CD4-positive, alpha-beta T cell treated with Interleukin-2 at 100 ng/mL for 4 hours (primary cell): ENCODE results near the gene INS.

Experiments used
- DNase-seq: peaks from one replicate; pipeline ENCODE4 v3.0.0-alpha.2; 2020; ENCODE audit warnings: low spot score

INS gene

DNA sequence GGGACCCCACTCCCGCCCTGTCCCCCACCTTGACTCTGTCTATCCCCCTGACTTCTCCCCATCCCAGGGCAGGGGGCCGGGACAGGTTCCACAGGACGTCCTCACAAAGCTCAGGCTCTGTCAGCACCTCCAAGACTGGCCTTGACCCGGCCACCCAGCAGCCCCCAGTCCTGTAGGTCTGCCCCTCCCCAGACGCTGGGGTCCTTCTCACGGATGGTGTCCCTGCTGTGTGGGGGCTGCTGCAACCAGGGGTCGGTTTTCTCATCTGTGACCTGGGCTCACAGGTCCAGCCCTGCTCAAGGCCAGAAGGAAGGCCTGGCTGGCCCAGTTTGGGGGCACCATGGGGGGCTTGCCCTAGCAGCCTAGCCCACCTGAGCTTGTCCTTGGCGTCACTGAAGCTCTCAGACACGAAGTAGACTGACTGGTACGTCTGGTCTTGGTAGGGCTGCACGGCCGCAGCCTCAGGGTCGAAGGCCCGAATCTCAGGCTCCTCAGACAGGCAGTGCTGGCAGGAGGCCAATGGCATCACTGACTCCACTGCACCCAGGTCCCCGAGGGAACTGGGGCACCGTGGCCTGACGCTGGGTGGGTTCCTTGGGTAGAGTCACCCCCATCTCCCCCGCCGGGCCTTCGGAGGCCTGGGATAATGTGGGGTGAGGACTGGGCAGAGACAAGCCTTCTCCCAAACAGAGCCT is 4.0 kb upstream of the INS start:
- no peak for DNase-seq

DNA sequence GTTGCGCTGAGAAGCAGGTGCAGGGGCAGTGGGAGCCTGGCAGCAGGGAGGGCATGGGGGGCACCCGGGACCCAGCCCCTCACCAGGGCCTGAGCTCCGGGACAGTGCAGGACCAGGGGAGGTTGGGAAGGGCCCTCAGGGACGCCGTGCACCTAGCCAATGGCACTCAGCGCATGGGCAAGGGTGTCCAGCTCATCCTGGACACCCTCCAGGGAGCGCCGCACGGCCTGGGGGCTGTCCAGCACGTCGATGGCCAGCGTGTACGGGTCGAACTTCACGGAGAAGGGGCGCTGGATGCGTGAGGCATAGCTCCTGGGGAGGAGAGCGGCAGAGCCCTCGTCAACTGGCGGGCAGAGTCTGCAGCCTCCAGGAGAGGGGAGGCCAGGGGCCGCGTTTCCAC is 3.1 kb upstream of the INS start:
- no peak for DNase-seq

DNA sequence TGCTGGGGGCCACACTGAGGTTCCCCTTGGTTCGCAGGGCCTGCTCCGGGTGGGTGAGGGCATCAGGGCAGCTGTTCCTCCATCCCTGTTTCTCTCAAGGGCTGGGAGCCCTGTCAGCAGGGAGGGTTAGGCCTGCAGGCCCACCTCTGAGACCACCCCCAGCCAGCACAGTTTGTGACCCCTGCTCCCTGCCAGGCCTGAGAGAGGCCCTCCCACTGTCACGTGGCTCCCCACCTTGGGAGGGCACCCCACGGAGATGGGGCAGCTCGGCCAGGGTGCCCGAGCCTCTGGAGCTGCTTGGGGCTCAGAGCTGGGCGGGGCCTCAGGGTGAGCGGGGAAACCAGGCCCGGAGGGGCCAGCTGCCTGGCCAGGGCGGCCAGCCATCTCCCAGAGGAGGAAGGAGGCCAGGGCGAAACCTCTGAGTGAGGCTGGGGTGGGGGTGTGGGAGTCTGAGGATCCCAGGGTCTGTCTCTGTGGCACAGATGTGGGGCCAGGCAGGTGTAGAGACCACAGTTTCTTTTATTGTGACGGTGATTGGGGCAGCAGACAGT is 2.5 kb upstream of the INS start:
- DNase-seq, result no peak

DNA sequence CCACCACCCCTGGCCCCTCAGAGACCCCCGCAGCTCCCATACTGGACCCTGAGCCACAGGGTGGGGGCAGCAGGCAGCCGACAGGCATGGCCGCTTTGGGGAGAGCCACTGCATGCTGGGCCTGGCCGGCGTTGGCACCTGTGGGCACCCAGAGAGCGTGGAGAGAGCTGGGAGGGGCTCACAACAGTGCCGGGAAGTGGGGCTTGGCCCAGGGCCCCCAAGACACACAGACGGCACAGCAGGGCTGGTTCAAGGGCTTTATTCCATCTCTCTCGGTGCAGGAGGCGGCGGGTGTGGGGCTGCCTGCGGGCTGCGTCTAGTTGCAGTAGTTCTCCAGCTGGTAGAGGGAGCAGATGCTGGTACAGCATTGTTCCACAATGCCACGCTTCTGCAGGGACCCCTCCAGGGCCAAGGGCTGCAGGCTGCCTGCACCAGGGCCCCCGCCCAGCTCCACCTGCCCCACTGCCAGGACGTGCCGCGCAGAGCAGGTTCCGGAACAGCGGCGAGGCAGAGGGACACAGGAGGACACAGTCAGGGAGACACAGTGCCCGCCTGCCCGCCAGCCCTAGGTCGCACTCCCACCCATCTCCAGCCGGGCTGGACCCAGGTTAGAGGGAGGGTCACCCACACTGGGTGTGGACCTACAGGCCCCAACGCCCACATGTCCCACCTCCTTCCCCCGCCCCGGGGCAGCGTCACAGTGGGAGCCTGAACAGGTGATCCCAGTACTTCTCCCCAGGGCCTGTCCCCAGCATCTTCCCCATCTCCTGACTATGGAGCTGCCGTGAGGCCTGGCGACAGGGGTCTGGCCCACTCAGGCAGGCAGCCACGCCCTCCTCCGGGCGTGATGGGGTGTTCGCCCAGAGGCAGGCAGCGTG is 1.2 kb downstream of the INS start:
- no peak for DNase-seq

DNA sequence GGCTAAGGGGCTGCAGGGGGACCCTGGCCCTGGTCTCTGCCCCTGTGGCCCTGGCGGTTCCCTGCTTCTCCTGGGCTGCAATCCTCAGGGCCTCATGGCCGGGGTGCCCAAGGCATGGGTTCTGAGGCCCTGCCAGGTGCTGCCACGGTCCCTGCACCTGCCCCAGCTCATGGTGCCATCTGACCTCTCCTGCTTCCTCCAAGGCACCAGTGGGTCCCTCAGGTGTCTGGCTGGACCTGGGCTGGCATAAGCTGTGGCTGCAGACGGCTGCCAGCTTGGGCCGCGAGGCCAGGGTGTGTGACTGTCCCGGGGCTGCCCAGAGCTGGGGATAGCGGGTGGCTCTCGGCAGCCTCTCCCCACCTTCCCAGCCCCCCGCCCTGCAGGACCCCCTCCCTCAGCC is 2.0 kb downstream of the INS start:
- DNase-seq, result no peak

DNA sequence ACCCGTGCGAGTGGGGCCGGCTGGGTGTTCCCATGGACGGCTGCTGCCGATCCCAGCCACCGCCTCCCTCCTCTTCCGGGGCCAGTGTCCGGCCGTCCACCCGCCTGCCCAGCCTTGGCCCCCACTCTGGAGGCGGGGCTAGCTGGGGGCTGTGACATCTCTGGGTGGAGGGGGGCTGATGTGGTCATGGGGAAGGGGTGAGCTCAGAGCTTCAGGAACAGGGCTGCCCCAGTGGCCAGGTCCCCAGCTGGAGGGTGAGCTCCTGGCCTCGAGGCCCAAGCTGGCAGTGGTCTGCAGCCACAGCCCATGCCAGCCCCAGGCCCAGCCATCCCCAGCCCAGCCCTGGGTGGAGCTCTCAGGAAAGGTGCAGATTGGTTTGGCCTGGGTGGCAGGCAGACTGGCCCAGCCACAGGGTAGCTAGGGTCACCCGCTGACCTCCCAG is 2.7 kb downstream of the INS start:
- no peak for DNase-seq

DNA sequence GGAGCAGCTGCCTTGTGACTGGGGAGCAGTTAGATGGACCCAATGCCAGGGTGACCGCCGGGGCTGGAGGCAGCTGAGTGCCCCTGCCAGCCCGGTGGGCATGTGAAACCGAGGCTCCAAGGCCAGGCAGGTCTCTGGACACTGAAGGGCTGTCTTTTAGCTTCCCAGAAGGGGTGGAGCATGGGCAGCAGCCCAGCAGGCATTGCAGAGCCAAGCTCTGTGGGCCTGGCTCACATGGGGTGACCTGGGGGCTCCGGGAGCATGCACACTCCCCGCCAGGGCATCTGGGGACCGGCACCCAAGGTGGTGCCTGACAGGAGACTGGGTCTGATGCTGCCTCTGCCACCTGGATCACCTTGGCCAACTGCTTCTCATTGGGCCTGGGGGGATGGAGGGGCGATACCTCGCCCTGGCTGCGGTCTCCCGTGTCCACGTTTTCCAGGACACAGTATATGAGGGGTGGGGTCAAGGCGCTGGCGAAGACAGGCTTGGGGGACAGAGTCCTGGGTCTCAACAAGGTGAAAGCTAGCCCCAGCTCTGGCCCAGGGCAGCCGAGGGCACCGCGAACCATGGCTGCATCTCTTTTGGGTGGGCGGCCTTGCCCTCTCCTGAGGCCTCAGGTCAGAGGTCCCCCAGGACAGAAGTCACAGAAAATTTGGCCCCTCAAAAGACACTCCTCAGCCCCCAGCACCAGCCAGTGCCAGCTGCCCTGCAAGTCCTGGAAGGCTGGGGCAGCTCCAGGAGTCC is 3.5 kb downstream of the INS start:
- DNase-seq, result no peak

DNA sequence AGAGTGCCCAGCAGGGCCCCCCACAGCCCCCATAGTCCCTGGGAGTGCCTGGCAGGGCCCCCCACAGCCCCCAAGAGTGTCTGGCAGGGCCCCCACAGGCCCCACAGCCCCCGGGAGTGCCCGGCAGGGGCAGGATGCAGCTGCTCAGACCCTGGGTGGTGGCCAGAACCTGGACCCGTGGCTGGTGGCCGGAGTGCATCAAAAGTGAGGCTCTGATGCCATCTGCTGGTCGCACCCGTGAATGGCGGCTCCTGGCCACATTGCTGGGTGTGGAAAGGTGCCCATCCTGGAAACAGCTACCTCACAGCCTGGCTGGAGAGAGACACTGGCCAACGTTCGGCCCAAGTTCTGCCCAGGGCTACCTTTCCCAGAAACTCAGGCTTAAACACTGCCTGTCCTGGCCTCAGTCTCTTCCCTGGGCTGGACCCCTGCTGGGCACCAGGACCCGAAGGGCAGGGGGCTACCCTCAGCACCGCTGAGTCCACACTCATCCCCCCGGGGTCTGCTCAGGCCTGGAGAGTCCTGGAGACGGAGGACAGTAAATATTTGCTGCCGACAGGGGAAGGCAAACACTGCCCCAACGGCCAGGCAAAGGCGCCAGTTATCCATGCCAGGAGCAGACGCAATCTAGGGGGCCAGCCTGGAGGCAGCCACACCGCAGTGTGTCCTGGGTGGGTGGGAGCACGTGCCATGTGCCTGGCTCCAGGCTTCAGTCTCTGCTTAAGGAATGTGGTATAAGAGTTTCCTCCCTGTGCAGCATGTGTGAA is 4.4 kb downstream of the INS start:
- peak; percentile 47 for DNase-seq

DNA sequence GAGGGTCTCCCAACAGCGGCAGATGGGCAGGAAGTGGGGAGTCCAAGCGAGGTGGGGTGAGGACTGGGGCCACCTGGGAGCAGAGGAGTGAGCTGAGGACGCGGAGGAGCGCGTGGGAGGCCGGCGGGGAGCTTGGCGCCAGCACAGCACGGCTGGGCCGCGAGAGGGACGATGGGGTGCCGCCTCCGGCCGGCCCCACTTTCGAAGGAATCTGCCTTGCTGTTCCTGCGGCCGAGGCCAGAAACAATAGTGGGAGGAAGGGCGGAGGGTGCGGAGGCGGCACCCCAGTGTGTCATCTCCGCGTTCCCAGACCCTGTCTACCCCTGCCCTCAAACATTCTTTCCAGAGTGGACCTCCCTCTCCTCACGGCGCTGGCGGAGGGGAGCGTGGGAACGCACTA is 5.5 kb downstream of the INS start:
- no peak for DNase-seq

DNA sequence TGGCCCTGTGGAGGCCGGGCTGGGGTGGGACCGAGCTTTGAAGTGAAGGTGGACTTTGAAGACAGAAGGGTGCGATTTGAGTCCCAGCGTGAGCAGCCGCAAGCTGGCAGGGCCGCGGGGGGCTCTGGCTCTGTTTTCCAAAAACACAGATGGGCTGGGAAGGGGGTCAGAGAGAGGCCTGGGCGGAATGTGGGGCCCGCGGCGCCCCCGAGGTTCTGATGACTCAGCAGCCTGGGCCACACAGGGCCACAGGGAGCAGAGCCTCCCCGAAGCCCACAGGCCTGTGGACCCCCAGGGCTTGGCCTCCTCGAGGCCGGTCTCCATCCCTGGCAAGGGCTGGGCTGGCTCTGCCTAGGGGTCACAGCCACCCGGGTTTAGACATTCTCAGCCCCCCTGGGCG is 6.1 kb downstream of the INS start:
- no peak for DNase-seq

DNA sequence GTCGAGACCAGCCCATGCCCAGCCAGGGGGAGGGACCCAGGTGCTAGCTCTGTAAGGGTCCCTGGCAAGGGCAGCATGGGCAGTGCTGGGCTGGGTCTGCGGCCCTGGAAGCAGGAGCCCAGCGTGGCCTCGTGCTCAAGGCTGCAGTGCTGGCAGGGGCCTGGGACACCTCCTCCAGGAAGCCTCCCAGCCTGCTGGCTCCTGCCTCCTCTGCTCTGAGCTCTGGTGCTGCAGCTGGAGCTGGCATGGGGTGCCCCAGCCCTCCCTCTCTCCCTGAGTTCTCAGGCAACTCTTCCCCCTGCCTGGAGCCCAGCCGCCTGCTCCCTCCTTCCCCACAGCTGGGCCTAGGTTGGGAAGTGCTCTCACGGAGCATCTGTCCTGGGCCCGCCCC is 6.8 kb downstream of the INS start:
- no peak for DNase-seq

DNA sequence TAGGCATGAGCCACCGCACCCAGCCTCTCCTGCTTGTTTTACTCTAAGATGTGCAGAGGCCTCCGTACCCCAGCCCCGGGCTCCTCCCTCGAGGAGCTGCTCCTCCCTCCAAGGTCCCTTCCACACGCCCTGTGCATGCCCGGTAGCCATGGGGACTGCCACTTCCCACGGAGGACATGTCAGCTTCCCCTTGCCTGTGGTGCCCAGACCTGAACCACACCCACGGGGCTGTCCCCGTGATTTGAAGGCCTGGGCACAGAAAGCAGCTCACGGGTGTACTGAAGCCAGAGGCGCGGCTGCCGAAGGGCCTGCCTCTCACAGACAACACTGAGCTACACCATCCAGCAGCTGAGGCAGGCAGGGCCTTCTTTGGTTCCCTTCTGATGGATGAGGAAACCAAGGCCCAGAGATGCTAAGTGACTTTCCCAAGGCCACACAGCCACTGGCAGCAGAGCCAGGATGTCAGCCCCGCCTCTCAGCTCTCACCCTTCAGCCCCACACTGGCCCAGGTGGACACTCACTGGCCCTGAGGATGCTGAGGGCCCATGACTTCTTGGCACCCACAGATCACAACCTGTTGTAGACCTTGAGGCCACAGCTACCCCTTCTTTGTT is 7.3 kb downstream of the INS start:
- no peak for DNase-seq

DNA sequence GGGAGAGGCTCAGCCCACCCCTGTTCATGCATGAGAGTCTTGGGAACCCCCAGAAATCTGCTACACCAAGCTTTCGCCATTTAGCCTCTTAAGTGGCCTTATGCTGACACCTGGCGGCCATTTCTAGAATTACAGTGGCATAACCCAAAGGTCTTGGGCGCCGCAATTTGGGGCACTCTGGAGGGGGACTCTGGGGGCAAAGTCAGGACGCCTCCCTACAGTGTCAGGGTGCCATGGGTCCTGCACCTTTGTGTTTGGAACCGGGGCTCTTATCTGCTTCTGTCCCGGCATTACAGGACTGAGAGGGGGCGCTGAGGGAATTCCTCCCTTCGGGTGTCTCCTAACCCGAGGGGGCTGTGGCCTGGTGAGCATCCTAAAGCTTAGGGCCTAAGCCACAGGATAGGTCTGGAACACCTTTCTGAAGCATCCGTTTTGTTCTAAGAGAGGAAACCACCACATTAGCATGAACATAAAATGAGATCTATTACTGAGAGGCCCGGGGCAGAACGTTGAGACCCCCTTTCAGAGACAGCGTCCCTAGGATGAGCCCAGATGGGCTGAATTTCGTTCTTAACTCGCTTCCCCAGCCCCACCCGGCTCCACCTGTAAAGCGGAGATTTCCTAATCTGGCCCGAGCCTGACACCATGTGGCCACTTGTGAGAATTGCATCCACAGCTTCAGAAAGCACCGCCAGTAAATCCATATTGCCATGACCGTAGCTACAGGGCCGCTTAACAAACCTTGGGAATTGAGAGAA is 9.3 kb downstream of the INS start:
- DNase-seq, result peak; percentile 82

DNA sequence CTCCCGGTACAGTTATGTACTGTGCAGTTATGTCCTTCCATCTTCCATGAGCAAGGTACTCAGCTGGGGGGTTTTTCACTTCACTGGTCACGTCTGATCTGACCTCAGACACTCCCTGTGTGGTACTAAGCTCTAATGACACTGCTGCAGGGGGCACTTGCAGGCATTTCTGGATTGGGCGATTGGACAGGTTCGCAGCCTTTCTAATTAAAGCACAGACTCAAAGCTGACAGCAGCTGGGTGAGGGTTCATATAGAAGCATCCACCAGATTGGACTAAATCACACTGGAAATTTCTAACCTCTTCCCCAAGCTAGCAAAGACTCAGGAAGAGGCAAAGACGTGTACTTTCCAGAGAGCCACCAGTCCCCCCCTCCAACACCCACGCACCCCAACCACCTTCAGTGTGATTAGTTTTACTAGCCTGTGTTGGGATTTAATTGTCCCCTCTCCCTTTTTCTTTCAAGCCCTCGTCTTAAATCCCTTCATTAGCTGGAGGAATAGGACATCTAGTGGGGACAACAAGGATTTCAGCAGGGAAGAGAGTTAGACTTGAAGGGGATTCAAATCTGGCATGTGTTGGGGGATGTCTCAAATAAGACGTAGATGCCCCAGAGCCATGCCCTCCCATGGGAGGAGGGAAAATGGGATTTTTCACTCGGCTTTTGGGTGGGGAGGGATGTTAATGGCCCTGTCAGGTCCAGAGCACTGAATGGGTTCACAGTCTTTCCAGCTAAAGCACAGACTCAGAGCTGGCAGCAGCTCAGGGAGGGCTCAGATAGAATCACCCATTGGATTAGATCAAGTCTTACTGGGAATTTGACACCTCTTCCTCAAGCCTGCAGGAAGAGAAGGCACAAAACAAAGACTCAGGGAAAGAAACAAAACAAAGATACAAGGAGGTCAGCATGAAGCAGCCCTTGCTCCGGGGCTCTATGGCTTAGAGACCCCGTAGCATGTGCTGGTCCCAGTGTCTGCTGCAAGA is 10.9 kb downstream of the INS start:
- no peak for DNase-seq

DNA sequence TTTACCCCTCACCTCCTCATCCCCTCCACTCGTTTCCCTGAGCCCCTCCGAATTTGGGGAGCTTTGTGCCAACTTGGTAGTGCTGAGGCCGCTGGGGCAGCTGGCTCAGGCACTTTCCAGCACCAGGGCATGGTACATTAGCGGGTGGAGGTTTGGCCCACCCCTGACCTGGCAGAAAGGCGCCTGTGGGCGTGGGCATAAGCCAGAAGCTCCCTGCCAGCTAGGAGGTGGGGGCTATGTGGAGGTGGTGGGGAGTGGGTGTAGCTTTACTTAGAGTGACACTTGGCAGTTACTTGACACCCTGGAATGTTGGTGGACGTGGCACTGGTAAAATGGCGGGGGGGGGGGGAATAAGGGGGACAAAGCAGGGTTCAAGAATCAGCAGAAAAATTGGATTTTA is 11.5 kb downstream of the INS start:
- no peak for DNase-seq

DNA sequence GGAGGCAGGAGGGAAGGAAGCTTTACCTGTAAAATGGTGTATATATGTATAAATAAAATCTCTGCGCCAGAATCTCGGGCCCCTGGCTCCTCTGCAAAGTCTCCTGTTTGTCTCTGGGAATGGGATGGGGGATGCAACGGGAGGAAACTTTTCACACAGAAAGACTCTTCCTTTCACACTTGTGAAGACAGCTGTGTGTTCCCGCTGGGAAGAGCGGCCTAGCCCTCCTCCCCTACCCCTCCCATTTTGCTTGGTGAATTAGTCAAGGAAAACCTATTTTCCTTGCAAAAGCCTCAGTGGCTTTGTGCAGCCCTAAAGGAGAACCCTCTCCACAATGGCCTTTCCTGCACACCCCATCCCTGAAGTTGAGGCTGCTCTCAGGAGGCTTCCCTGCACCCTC is 12.4 kb downstream of the INS start:
- DNase-seq, result no peak

DNA sequence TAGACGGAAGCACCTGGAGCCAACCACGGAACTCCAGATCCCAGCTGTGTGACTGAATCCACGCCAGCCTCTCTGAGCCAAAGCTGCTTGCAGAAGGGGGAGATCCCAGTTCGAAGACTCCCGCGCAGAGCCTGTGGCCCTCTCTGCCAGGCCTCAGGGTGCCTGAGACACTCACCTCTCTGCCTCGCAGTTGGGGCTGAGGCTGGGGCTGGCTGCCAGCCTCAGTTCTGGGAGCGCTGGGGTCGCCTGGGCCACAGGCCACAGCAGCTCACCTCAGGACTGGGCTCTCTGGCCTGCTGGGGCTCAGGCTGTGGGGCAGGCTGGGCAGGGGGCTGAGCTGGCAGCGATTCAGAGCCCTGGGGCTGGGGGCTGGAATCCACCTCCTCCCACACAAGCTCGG is 13.6 kb downstream of the INS start:
- no peak for DNase-seq

DNA sequence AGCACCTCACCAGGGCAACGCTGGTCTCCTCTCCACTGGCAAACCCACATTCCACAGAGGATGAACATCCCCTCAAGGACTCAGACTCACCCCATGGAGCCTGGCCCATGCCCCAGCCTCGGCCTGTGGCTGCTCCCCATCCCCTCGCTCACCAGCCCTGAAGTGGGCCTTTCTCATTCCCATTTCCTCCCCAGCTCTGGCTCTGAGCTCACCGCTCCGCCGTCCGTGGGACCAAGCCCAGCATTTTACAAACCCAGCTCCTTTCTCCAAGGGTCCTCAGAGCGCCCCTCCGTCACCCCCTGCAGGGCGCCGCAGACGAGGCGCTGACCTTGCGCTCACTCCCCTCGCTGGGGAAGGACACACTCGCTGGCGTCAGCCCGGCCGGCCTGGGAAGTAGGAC is 15.0 kb downstream of the INS start:
- DNase-seq, result no peak

DNA sequence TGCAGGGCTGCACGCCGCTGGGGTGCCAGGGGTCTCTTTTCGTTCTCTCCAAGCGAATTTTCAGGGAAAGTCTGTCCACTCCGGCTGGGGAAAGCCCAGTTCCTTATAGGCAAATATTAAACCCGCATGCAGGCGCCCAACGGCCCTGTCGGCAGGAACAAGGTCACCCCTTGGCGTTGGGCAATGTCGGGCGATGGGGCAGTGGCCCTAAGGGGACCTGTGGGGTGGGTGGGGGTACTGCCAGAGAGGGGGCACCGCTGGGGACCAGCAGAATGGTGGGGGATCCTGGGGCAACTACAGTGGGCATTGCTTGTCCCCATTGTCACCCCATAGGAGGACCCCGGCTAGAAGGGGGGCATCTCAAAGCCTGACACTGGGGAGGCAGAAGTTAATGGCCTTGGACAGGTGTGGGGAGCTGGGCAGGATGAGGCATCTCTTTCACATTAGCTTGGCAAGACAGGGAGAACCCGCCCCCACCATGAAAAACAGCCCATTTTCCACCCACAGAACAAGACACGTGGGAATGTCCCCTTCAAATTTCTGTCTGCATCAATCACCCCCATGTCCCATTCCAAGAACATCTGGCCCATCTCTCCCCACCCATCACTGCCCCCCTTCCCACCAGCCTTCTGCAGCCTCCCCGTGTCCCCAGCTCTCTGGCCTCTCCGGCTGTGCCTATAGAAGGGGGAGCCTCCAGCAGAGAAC is 16.3 kb downstream of the INS start:
- no peak for DNase-seq
